HCEC 1CT (cell line): ENCODE measurements around the gene ZFR2.
"Not testable (repeated sequence)": the region's sequence is repeated elsewhere in the genome, so short reads cannot be mapped to it uniquely, and the experiment has no call there.

ENCODE experiments used
- DNase-seq: peaks from one replicate; pipeline ENCODE4 v3.0.0-alpha.2; 2017

ZFR2 gene

GRCh38 chr19:3770136-3770999 lies 98.5 kb downstream of the ZFR2 start:
- no peak for DNase-seq

- no peak for DNase-seq
Measured at GRCh38 chr19:3769494-3769893, 99.3 kb downstream of the ZFR2 start.

- no peak for DNase-seq
Measured at GRCh38 chr19:3768748-3769099, 100.1 kb downstream of the ZFR2 start.

GRCh38 chr19:3768015-3768747 lies 100.7 kb downstream of the ZFR2 start:
- no peak for DNase-seq

- no peak for DNase-seq
Measured at GRCh38 chr19:3767050-3767449, 101.8 kb downstream of the ZFR2 start.

GRCh38 chr19:3766520-3766919 lies 102.3 kb downstream of the ZFR2 start:
- no peak for DNase-seq

- peak; percentile 7 for DNase-seq
Measured at GRCh38 chr19:3765757-3766156, 103.1 kb downstream of the ZFR2 start.

GRCh38 chr19:3765121-3765520 lies 103.7 kb downstream of the ZFR2 start:
- DNase-seq: no peak

GRCh38 chr19:3762501-3763459 lies 106.1 kb downstream of the ZFR2 start, which contains the start of gene MRPL54:
Gene MRPL54 (plus strand): TSS chr19:3762682. CDS start chr19:3762701, 19 bp downstream.
- peak; percentile 99 for DNase-seq

GRCh38 chr19:3762130-3762473 lies 106.7 kb downstream of the ZFR2 start:
- DNase-seq: no peak

- peak; percentile 81 for DNase-seq
Measured at GRCh38 chr19:3761382-3762129, 107.3 kb downstream of the ZFR2 start, which contains the start of gene APBA3. Gene APBA3 (minus strand): TSS chr19:3761692. CDS start chr19:3760264, 1,428 bp downstream.

- no peak for DNase-seq
Measured at GRCh38 chr19:3760871-3761361, 107.9 kb downstream of the ZFR2 start.

GRCh38 chr19:3759482-3760254 lies 109.2 kb downstream of the ZFR2 start:
- no peak for DNase-seq

GRCh38 chr19:3758297-3758696 lies 110.5 kb downstream of the ZFR2 start:
- DNase-seq: not testable (repeated sequence)

- not testable (repeated sequence) for DNase-seq
Measured at GRCh38 chr19:3757705-3758104, 111.1 kb downstream of the ZFR2 start.
